ENCODE measurements around the gene TUT4.

GRCh38 chr1:52423055-52423454 lies 129.8 kb downstream of the TUT4 start:
- TF ChIP-seq CTCF (IDR thresholded peaks at IDR 0.05) (no peak), POLR2A (IDR thresholded peaks at IDR 0.05) (no peak)

Data from Peyer's patch (tissue), 4 donors.